Heart right ventricle (tissue), 16 donors: ENCODE data around the gene SFT2D3. TPM values are rescaled to one million over a fixed set of nuclear protein-coding genes. Genes with fewer than 3 reads are reported as not detected.

Source experiments
- ATAC-seq, 8 donors: fragments of 200-7000 bp; cut with Tn5 transposase; one replicate each; pipeline ENCODE4 v1.9.1; 2020; ENCODE audit warnings: mild to moderate bottlenecking in 8 of 8, moderate library complexity in 8 of 8, moderate number of reproducible peaks in 1 of 8
- DNase-seq, 2 donors: peaks; one replicate each; pipeline ENCODE4 v3.0.0-alpha.2; 2020
- H3K27ac ChIP-seq, 10 donors: fragments of 200-600 bp; sonication (generic) in 2 of 10; one replicate each; pipeline versions ENCODE4 v1.5.0 to v1.8.0; 2020 to 2022; ENCODE audit warnings: mild to moderate bottlenecking in 3 of 10
- H3K27me3 ChIP-seq, 7 donors: fragments of 200-600 bp; one replicate each; pipeline ENCODE4 v1.8.0; 2021 to 2022; ENCODE audit warnings: mild to moderate bottlenecking in 2 of 7
- H3K36me3 ChIP-seq, 9 donors: fragments of 200-600 bp; sonication (generic) in 1 of 9; one replicate each; pipeline versions ENCODE4 v1.5.0 to v1.8.0; 2020 to 2022; ENCODE audit warnings: mild to moderate bottlenecking in 2 of 9
- H3K4me1 ChIP-seq, 9 donors: fragments of 200-600 bp; sonication (generic) in 1 of 9; one replicate each; pipeline versions ENCODE4 v1.5.0 to v1.8.0; 2020 to 2022; ENCODE audit warnings: mild to moderate bottlenecking in 4 of 9
- H3K4me3 ChIP-seq, 10 donors: fragments of 200-600 bp; sonication (generic) in 2 of 10; one replicate each; pipeline versions ENCODE4 v1.5.0 to v1.8.0; 2020 to 2022; ENCODE audit warnings: mild to moderate bottlenecking in 7 of 10, moderate library complexity in 2 of 10
- H3K9me3 ChIP-seq, 11 donors: fragments of 200-600 bp in 10 of 11; sonication (generic) in 2 of 11; one replicate each; pipeline versions ENCODE4 v1.5.0 to v1.8.0; 2013 to 2022; ENCODE audit warnings: mild to moderate bottlenecking in 2 of 11, control low read depth in 1 of 11, moderate library complexity in 1 of 11
- CTCF ChIP-seq, 9 donors: fragments of 200-600 bp; sonication (generic) in 2 of 9; IDR thresholded peaks; one replicate each; pipeline versions ENCODE4 v1.5.0 to v1.8.0; 2021 to 2022; ENCODE audit warnings: antibody characterized with exemption in 9 of 9, mild to moderate bottlenecking in 5 of 9, moderate library complexity in 1 of 9
- WGBS, 2 donors: extraction: QIAGEN DNeasy Blood & Tissue Kit; methylation state at CpG; one replicate each; pipeline ENCODE4 v1.1.7; 2013; ENCODE audit warnings: inconsistent platforms in 1 of 2; 5-methylcytosine and 5-hydroxymethylcytosine counted together
- intact Hi-C, 10 donors: fragments of 100-400 bp; cut with DNase I; formaldehyde crosslinking; loops; one replicate each; pipeline versions ENCODE4 v1.11.1 to v1.14.2; 2022
- polyA plus RNA-seq, 2 donors: library from polyadenylated mRNA; stranded (reverse); fragments of 200-250 nt; gene quantifications; one replicate each; pipeline ENCODE4 v1.2.3, GENCODE V29; 2013
- total RNA-seq, 10 donors: library from RNA; stranded (reverse); fragmentation: NEBNext Ultra II Directional in 3 of 10; extraction: Animal tissue kit (Norgen Biotek cat#: 25700) in 3 of 10; gene quantifications; one replicate each; pipeline versions ENCODE4 v1.2.1 to v1.2.4, GENCODE V29; 2021 to 2023
- donor health status: Arrhythmogenic right ventricular cardiomyopathy.
- donor health status: ischemic (EF 13 %, LVEDD 7.1; RV severe dilation, severe dysfunction).
- donor health status: healthy with polysubstance abuse.
- donor health status: DM: no; HTN: yes; CAD: no.
- donor health status: DM: no; HTN: no; CAD: no.
- donor health status: ischemic (EF 25% LVEDD 6.9; RV normal size, moderate dysfunction).
- donor health status: ischemic (EF 25% LVEDD 5.7; RV mildly dilated, moderate dysfunction).
- donor health status: healthy.
- donor health status: DM: yes; HTN: yes; CAD: no.
- donor health status: Ischemic cardiomyopathy.
- donor health status: ischemic (EF 35%, LVEDD 5.7; RV mildly dilated, moderate dysfunction).
- donor health status: nonischemic (EF 11% LVEDD 7.7; RV severe dilation, severe dysfunction).
- donor health status: DM: yes; HTN: yes; CAD: no.
- donor health status: PGD.
- donor health status: ischemic (EF 29% LVEDD 5.4; RV normal size, mild dysfunction).
- donor health status: nonischemic (EF 23%, LVEDD 6.1; RV moderate dilation, normal function).

The SFT2D3 gene
- total and polyA plus RNA-seq, 12 donors, result 2.2 to 5.6 (median 3.4) TPM

GRCh38 chr2:127678531-127678930, 22.8 kb upstream of the SFT2D3 start:
- intact Hi-C loops, result loop anchor here in 5 of 10 donors (5.0 to 10.0 kb wide), 5 partner anchors 36 to 164 kb away; no protein-coding TSS in a partner anchor
- Histone ChIP-seq H3K4me1 (peaks cover 8 to 75% (median 52%) of the 10 kb centered on the region in 9 donors), H3K27ac (no peak overlapping the region), H3K9me3 (no peaks in the 10 kb centered on the region), H3K4me3 (peak overlapping the region in 2 of 10 donors; percentile 46 to 51), H3K36me3 (no peaks in the 10 kb centered on the region), H3K27me3 (peaks cover 0 to 43% (median 0%) of the 10 kb centered on the region in 7 donors)
- DNase-seq (no peak), ATAC-seq (no peak)
- no peak for TF ChIP-seq CTCF (IDR thresholded peaks at IDR 0.05)
- WGBS, 2 donors, result 87 to 93% methylated on average over 10 of the region's 10 CpGs

- no peak for TF ChIP-seq CTCF (IDR thresholded peaks at IDR 0.05)
- DNase-seq, result no peak
- Histone ChIP-seq H3K36me3 (no peaks in the 10 kb centered on the region), H3K27ac (peak overlapping the region in 2 of 10 donors; percentile 76 to 86), H3K4me3 (peak overlapping the region in 5 of 10 donors; percentile 46 to 61 (median 51)), H3K9me3 (no peaks in the 10 kb centered on the region), H3K4me1 (peaks cover 10 to 75% (median 52%) of the 10 kb centered on the region in 9 donors), H3K27me3 (peaks cover 0 to 39% (median 0%) of the 10 kb centered on the region in 7 donors)
- intact Hi-C loops, result loop anchor here in 5 of 10 donors (5.0 to 10.0 kb wide), 5 partner anchors 37 to 164 kb away; no protein-coding TSS in a partner anchor
- WGBS, 2 donors, result 81 to 93% methylated on average over 6 of the region's 6 CpGs
- no peak for ATAC-seq
Observed at GRCh38 chr2:127678991-127679390, 22.3 kb upstream of the SFT2D3 start.

GRCh38 chr2:127679680-127680361, 21.5 kb upstream of the SFT2D3 start:
- 76 to 81% methylated on average over 15 of the region's 15 CpGs for WGBS, 2 donors
- DNase-seq, result no peak
- H3K4me3 ChIP-seq, result peak overlapping the region; percentile 3 to 61 (median 50)
- peaks cover 11 to 73% (median 54%) of the 10 kb centered on the region in 9 donors for H3K4me1 ChIP-seq
- ATAC-seq, result no peak
- peaks cover 0 to 30% (median 0%) of the 10 kb centered on the region in 7 donors for H3K27me3 ChIP-seq
- no peak for TF ChIP-seq CTCF (IDR thresholded peaks at IDR 0.05)
- H3K36me3 ChIP-seq, result no peaks in the 10 kb centered on the region
- intact Hi-C loops, result loop anchor here in 6 of 10 donors (5.0 to 10.0 kb wide), 5 partner anchors 38 to 165 kb away; no protein-coding TSS in a partner anchor
- H3K9me3 ChIP-seq, result no peaks in the 10 kb centered on the region
- H3K27ac ChIP-seq, result peak overlapping the region in 7 of 10 donors; percentile 38 to 86 (median 76)

- Histone ChIP-seq H3K4me1 (peaks cover 11 to 78% (median 53%) of the 10 kb centered on the region in 9 donors), H3K36me3 (no peaks in the 10 kb centered on the region), H3K27ac (peak overlapping the region; percentile 51 to 86 (median 76)), H3K4me3 (peak overlapping the region; percentile 36 to 61 (median 50)), H3K27me3 (peaks cover 0 to 22% (median 0%) of the 10 kb centered on the region in 7 donors), H3K9me3 (no peaks in the 10 kb centered on the region)
- WGBS, 2 donors, result 71 to 72% methylated on average over 19 of the region's 19 CpGs
- DNase-seq (no peak), ATAC-seq (peak in 3 of 8 donors; percentile 1 to 23 (median 8))
- intact Hi-C loops, result loop anchor here in 1 of 10 donors (5.0 kb wide), 1 partner anchor 78 kb away; no protein-coding TSS in a partner anchor
- TF ChIP-seq CTCF (IDR thresholded peaks at IDR 0.05), result no peak
Observed at GRCh38 chr2:127680706-127681287, 20.5 kb upstream of the SFT2D3 start.
